ENCODE results near the gene SPECC1L.
"Not testable (repeated sequence)": the region's sequence is repeated elsewhere in the genome, so short reads cannot be mapped to it uniquely, and the experiment has no call there.

Gene SPECC1L

GRCh38 chr22:24289114-24289513 lies 18.5 kb downstream of the SPECC1L start:
- DNase-seq = no peak

- no peak for DNase-seq
Observed at GRCh38 chr22:24289741-24290163, 19.1 kb downstream of the SPECC1L start.

- no peak for DNase-seq
Observed at GRCh38 chr22:24290459-24290858, 19.8 kb downstream of the SPECC1L start.

GRCh38 chr22:24291515-24292201 lies 21.0 kb downstream of the SPECC1L start:
- DNase-seq = no peak

- not testable (repeated sequence) for DNase-seq
Observed at GRCh38 chr22:24292202-24292830, 21.7 kb downstream of the SPECC1L start.

GRCh38 chr22:24294913-24295312 lies 24.3 kb downstream of the SPECC1L start:
- DNase-seq = not testable (repeated sequence)

- DNase-seq = not testable (repeated sequence)
Observed at GRCh38 chr22:24298497-24299155, 28.0 kb downstream of the SPECC1L start.

- not testable (repeated sequence) for DNase-seq
Observed at GRCh38 chr22:24300522-24300921, 29.9 kb downstream of the SPECC1L start.

- no peak for DNase-seq
Observed at GRCh38 chr22:24302591-24302990, 32.0 kb downstream of the SPECC1L start.

- peak; percentile 74 to 80 for DNase-seq
Observed at GRCh38 chr22:24303007-24303406, 32.4 kb downstream of the SPECC1L start.

- no peak for DNase-seq
Observed at GRCh38 chr22:24304062-24304675, 33.5 kb downstream of the SPECC1L start.

- DNase-seq = peak; percentile 74 to 82
Observed at GRCh38 chr22:24305260-24305692, 34.6 kb downstream of the SPECC1L start.

GRCh38 chr22:24310969-24311368 lies 40.3 kb downstream of the SPECC1L start:
- DNase-seq = no peak

- no peak for DNase-seq
Observed at GRCh38 chr22:24315367-24315966, 44.8 kb downstream of the SPECC1L start.

- DNase-seq = not testable (repeated sequence)
Observed at GRCh38 chr22:24316264-24316663, 45.6 kb downstream of the SPECC1L start.

- DNase-seq = not testable (repeated sequence)
Observed at GRCh38 chr22:24317511-24317910, 46.9 kb downstream of the SPECC1L start.

GRCh38 chr22:24319451-24319850 lies 48.8 kb downstream of the SPECC1L start:
- DNase-seq = no peak

- no peak for DNase-seq
Observed at GRCh38 chr22:24321999-24322398, 51.4 kb downstream of the SPECC1L start.

GRCh38 chr22:24322522-24322921 lies 51.9 kb downstream of the SPECC1L start:
- DNase-seq = no peak

- no peak for DNase-seq
Observed at GRCh38 chr22:24323233-24323632, 52.6 kb downstream of the SPECC1L start.

GRCh38 chr22:24323695-24324094 lies 53.1 kb downstream of the SPECC1L start:
- no peak for DNase-seq

GRCh38 chr22:24324137-24324536 lies 53.5 kb downstream of the SPECC1L start:
- no peak for DNase-seq

Data from Kasumi-1 (cell line).